HepG2 (cell line): ENCODE data around the gene HYDIN. TPM values are rescaled to one million over a fixed set of nuclear protein-coding genes. Genes with fewer than 3 reads are reported as not detected.

Experiments used
- ETV6 ChIP-seq: sonication (generic); formaldehyde crosslinking; conservative IDR thresholded peaks from 2 replicates; pipeline ENCODE4 v1.4.0; 2020; ENCODE audit warnings: missing genetic modification reagents
- FOXO1 ChIP-seq: sonication (generic); formaldehyde crosslinking; IDR thresholded peaks from 2 replicates; pipeline ENCODE4 v1.4.0; 2020; ENCODE audit warnings: missing genetic modification reagents
- NFE2 ChIP-seq: sonication (generic); formaldehyde crosslinking; IDR thresholded peaks from 2 replicates; pipeline ENCODE4 v1.4.0; 2020; ENCODE audit warnings: missing genetic modification reagents
- NFYC ChIP-seq: IDR thresholded peaks from 2 replicates; pipeline ENCODE4 v1.6.1; 2016; ENCODE audit warnings: missing genetic modification reagents, missing compliant biosample characterization
- RFX5 ChIP-seq: IDR thresholded peaks from 2 replicates; pipeline ENCODE4 v1.6.1; 2011; ENCODE audit warnings: low read depth, low read length, improper control_type of control experiment
- TBL1XR1 ChIP-seq: fragments of 150-350 bp; IDR thresholded peaks from 2 replicates; pipeline ENCODE4 v1.6.1; 2014; ENCODE audit warnings: borderline replicate concordance, low read length; ENCODE audit not compliant: partially characterized antibody
- ZBTB7A ChIP-seq: sonication (generic); formaldehyde crosslinking; IDR thresholded peaks from 2 replicates; pipeline ENCODE4 v1.8.0; 2022; ENCODE audit warnings: mild to moderate bottlenecking, missing genetic modification reagents
- ZFP36 ChIP-seq: fragments of 150-350 bp; IDR thresholded peaks from 2 replicates; pipeline ENCODE4 v1.6.1; 2018; ENCODE audit warnings: borderline replicate concordance, low read length, low read depth; ENCODE audit not compliant: partially characterized antibody
- ZKSCAN8 ChIP-seq: IDR thresholded peaks from 2 replicates; pipeline ENCODE4 v1.6.1; 2016; ENCODE audit warnings: borderline replicate concordance, missing genetic modification reagents, missing compliant biosample characterization
- ZNF446 ChIP-seq: sonication (generic); formaldehyde crosslinking; IDR thresholded peaks from 2 replicates; pipeline ENCODE4 v1.5.0; 2020; ENCODE audit warnings: mild to moderate bottlenecking, missing genetic modification reagents
- ZNF496 ChIP-seq: sonication (generic); formaldehyde crosslinking; IDR thresholded peaks from 2 replicates; pipeline ENCODE4 v1.8.1; 2023; ENCODE audit warnings: mild to moderate bottlenecking, moderate library complexity, missing genetic modification reagents; ENCODE audit not compliant: insufficient replicate concordance
- ZNF598 ChIP-seq: sonication (generic); formaldehyde crosslinking; IDR thresholded peaks from 2 replicates; pipeline ENCODE4 v1.5.1; 2020; ENCODE audit warnings: mild to moderate bottlenecking, missing genetic modification reagents, borderline replicate concordance
- ZNF761 ChIP-seq: sonication (generic); formaldehyde crosslinking; conservative IDR thresholded peaks from 2 replicates; pipeline ENCODE4 v1.4.0; 2020; ENCODE audit warnings: mild to moderate bottlenecking, missing genetic modification reagents
- ZNF891 ChIP-seq: sonication (generic); formaldehyde crosslinking; IDR thresholded peaks from 2 replicates; pipeline ENCODE4 v1.5.0; 2020; ENCODE audit warnings: mild to moderate bottlenecking, missing genetic modification reagents
- polyA plus RNA-seq, 8 experiments: library from polyadenylated mRNA; depleted of rRNA in 3 of 8; stranded (reverse) in 7 of 8; unstranded in 1 of 8; fragments of >200 nt; fragmentation: Illumina TruSeq in 4 of 8; extraction: Trizol in 4 of 8; gene quantifications; 2 replicates each; pipeline versions ENCODE4 v1.2.1 to v1.2.3, GENCODE V29; 2011 to 2016; ENCODE audit warnings: low read depth in 4 of 8, missing spikeins in 1 of 8, mixed read lengths in 1 of 8; ENCODE audit not compliant: insufficient read depth in 1 of 8
- total RNA-seq, 5 experiments: library from RNA; depleted of rRNA; stranded (reverse); fragments of >200 nt; fragmentation: Illumina TruSeq; extraction: Trizol; gene quantifications; 2 replicates each; pipeline ENCODE4 v1.2.3, GENCODE V29; 2016; ENCODE audit warnings: low read depth in 1 of 5
- TF ChIP-seq, protein P1 (sequence below): sonication (generic); formaldehyde crosslinking; IDR thresholded peaks from 2 replicates; pipeline ENCODE4 v1.5.0; 2020; ENCODE audit warnings: mild to moderate bottlenecking, missing genetic modification reagents, borderline replicate concordance
- TF ChIP-seq, protein P2 (sequence below), 2 experiments: sonication (generic) in 1 of 2; formaldehyde crosslinking in 1 of 2; IDR thresholded peaks; 2 replicates each; pipeline versions ENCODE4 v1.5.1 to v1.6.1; 2011 to 2020; ENCODE audit warnings: borderline replicate concordance in 1 of 2, low read depth in 1 of 2, low read length in 1 of 2, mild to moderate bottlenecking in 1 of 2, missing genetic modification reagents in 1 of 2, moderate library complexity in 1 of 2
- TF ChIP-seq, protein P3 (sequence below): IDR thresholded peaks from 2 replicates; pipeline ENCODE4 v1.6.1; 2016; ENCODE audit warnings: mild to moderate bottlenecking

HYDIN gene
- total and polyA plus RNA-seq, 2 of the 13 experiments (the other 11 are each of a cell fraction or from before 2014, with no cell fraction given) = not detected

DNA sequence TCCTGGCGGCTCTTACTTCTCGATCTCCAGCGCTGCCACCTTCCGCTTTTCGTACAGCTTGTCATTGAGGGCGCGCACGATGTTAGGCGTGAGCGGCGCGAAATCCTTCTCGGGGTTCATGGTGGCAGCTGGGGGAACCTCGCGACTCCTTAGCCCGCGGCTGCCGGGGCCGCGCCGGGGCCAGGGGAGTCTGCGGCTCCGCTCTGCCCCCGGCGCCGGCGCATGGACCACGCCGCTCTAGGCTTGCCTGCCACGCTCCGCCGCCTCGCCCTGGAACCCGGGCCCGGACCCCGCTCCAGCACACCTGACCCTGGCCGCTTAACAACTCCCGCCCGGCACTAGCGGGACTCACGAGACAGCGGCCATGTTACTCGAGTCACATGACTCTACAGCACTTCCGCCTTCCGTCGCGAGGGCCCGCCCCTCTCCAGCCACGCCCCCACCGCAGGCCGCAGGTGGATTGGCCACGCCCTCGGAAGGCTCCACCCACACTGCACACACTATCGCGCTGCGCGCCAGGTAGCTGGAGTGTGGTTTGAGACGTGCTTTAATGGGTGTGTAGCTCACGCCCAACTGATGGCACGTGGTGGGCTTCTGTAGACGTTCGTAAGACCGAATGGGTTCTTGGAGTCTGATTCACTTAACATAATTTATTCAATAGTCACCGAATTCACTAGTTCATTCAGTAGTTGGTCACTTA, 429.6 kb downstream of the HYDIN start, which contains the start of gene VAC14 (continued):
- TF ChIP-seq, protein P1, sequence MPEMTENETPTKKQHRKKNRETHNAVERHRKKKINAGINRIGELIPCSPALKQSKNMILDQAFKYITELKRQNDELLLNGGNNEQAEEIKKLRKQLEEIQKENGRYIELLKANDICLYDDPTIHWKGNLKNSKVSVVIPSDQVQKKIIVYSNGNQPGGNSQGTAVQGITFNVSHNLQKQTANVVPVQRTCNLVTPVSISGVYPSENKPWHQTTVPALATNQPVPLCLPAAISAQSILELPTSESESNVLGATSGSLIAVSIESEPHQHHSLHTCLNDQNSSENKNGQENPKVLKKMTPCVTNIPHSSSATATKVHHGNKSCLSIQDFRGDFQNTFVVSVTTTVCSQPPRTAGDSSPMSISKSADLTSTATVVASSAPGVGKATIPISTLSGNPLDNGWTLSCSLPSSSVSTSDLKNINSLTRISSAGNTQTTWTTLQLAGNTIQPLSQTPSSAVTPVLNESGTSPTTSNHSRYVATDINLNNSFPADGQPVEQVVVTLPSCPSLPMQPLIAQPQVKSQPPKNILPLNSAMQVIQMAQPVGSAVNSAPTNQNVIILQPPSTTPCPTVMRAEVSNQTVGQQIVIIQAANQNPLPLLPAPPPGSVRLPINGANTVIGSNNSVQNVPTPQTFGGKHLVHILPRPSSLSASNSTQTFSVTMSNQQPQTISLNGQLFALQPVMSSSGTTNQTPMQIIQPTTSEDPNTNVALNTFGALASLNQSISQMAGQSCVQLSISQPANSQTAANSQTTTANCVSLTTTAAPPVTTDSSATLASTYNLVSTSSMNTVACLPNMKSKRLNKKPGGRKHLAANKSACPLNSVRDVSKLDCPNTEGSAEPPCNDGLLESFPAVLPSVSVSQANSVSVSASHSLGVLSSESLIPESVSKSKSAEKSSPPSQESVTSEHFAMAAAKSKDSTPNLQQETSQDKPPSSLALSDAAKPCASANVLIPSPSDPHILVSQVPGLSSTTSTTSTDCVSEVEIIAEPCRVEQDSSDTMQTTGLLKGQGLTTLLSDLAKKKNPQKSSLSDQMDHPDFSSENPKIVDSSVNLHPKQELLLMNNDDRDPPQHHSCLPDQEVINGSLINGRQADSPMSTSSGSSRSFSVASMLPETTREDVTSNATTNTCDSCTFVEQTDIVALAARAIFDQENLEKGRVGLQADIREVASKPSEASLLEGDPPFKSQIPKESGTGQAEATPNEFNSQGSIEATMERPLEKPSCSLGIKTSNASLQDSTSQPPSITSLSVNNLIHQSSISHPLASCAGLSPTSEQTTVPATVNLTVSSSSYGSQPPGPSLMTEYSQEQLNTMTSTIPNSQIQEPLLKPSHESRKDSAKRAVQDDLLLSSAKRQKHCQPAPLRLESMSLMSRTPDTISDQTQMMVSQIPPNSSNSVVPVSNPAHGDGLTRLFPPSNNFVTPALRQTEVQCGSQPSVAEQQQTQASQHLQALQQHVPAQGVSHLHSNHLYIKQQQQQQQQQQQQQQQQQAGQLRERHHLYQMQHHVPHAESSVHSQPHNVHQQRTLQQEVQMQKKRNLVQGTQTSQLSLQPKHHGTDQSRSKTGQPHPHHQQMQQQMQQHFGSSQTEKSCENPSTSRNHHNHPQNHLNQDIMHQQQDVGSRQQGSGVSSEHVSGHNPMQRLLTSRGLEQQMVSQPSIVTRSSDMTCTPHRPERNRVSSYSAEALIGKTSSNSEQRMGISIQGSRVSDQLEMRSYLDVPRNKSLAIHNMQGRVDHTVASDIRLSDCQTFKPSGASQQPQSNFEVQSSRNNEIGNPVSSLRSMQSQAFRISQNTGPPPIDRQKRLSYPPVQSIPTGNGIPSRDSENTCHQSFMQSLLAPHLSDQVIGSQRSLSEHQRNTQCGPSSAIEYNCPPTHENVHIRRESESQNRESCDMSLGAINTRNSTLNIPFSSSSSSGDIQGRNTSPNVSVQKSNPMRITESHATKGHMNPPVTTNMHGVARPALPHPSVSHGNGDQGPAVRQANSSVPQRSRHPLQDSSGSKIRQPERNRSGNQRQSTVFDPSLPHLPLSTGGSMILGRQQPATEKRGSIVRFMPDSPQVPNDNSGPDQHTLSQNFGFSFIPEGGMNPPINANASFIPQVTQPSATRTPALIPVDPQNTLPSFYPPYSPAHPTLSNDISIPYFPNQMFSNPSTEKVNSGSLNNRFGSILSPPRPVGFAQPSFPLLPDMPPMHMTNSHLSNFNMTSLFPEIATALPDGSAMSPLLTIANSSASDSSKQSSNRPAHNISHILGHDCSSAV (CRISPR knock-in tag) = no peak
- no peak for TF ChIP-seq NFE2 (CRISPR knock-in tag)
- TF ChIP-seq ZFP36 = no peak
- no peak for TF ChIP-seq ZBTB7A
- TF ChIP-seq ZNF446 (CRISPR knock-in tag) = no peak
- TF ChIP-seq, protein P2, sequence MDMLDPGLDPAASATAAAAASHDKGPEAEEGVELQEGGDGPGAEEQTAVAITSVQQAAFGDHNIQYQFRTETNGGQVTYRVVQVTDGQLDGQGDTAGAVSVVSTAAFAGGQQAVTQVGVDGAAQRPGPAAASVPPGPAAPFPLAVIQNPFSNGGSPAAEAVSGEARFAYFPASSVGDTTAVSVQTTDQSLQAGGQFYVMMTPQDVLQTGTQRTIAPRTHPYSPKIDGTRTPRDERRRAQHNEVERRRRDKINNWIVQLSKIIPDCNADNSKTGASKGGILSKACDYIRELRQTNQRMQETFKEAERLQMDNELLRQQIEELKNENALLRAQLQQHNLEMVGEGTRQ (IDR thresholded peaks at IDR 0.05; ENCODE audit: low read depth, low read length) = peak; percentile 87
- TF ChIP-seq, protein P2 (CRISPR knock-in tag; IDR thresholded peaks at IDR 0.05; ENCODE audit: borderline replicate concordance) = peak; percentile 96; the same call in 1 of the 2 replicates
- peak; percentile 43; the same call in 1 of the 2 replicates for TF ChIP-seq ZNF598 (CRISPR knock-in tag)
- peak; percentile 15; the same call in 1 of the 2 replicates for TF ChIP-seq RFX5
- TF ChIP-seq ZKSCAN8 = peak; percentile 57; the same call in 1 of the 2 replicates
- peak; percentile 36 for TF ChIP-seq TBL1XR1
- no peak for TF ChIP-seq ZNF496
- TF ChIP-seq ETV6 = peak; percentile 94
- TF ChIP-seq, protein P3, sequence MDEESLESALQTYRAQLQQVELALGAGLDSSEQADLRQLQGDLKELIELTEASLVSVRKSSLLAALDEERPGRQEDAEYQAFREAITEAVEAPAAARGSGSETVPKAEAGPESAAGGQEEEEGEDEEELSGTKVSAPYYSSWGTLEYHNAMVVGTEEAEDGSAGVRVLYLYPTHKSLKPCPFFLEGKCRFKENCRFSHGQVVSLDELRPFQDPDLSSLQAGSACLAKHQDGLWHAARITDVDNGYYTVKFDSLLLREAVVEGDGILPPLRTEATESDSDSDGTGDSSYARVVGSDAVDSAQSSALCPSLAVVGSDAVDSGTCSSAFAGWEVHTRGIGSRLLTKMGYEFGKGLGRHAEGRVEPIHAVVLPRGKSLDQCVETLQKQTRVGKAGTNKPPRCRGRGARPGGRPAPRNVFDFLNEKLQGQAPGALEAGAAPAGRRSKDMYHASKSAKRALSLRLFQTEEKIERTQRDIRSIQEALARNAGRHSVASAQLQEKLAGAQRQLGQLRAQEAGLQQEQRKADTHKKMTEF = peak; percentile 89; the same call in 1 of the 2 replicates
- TF ChIP-seq ZNF761 (CRISPR knock-in tag) = no peak
- TF ChIP-seq ZNF891 = no peak; the same call in 1 of the 2 replicates
- peak; percentile 58 for TF ChIP-seq FOXO1 (CRISPR knock-in tag)
- TF ChIP-seq NFYC (CRISPR knock-in tag) = peak; percentile 63
